CD14-positive monocyte (primary cell): ENCODE data around the gene WFDC1. TPM values are rescaled to one million over a fixed set of nuclear protein-coding genes. Genes with fewer than 3 reads are reported as not detected.

Source experiments
- DNase-seq, 3 donors: peaks; one replicate each; pipeline ENCODE4 v3.0.0-alpha.2; 2011 to 2022
- H2AFZ ChIP-seq: 2 replicates; pipeline ENCODE4 v1.6.0; 2012; ENCODE audit warnings: mild to moderate bottlenecking, low read depth, low read length, inconsistent platforms; ENCODE audit not compliant: insufficient read depth, poor library complexity, severe bottlenecking
- H3K27ac ChIP-seq, 2 donors: 1 replicate in 1 of 2; 2 replicates in 1 of 2; pipeline ENCODE4 v1.5.1; 2012 to 2013; ENCODE audit warnings: low read length in 2 of 2, control low read depth in 1 of 2, inconsistent platforms in 1 of 2, low read depth in 1 of 2, mild to moderate bottlenecking in 1 of 2
- H3K27me3 ChIP-seq, 2 donors: one replicate each; pipeline versions ENCODE4 v1.6.0 to v1.6.1; 2011 to 2013; ENCODE audit warnings: low read length in 2 of 2; ENCODE audit not compliant: control insufficient read depth in 2 of 2, insufficient read depth in 2 of 2
- H3K36me3 ChIP-seq, 2 donors: replicated peaks in 1 of 2; 1 replicate in 1 of 2; 2 replicates in 1 of 2; pipeline versions ENCODE4 v1.5.1 to v1.6.1; 2012 to 2013; ENCODE audit warnings: low read length in 2 of 2, control low read depth in 1 of 2, inconsistent platforms in 1 of 2, mild to moderate bottlenecking in 1 of 2; ENCODE audit not compliant: insufficient read depth in 2 of 2, control insufficient read depth in 1 of 2
- H3K4me1 ChIP-seq, 2 donors: 1 replicate in 1 of 2; 2 replicates in 1 of 2; pipeline versions ENCODE4 v1.5.1 to v1.6.1; 2012 to 2013; ENCODE audit warnings: low read length in 2 of 2, control low read depth in 1 of 2, inconsistent platforms in 1 of 2, mild to moderate bottlenecking in 1 of 2, moderate library complexity in 1 of 2; ENCODE audit not compliant: insufficient read depth in 2 of 2, control insufficient read depth in 1 of 2
- H3K4me2 ChIP-seq: replicated peaks from 2 replicates; pipeline ENCODE3; 2012; ENCODE audit warnings: low read length, moderate library complexity, mild to moderate bottlenecking; ENCODE audit not compliant: poor library complexity, severe bottlenecking; ENCODE audit errors: extremely low read depth
- H3K4me3 ChIP-seq, 3 experiments: fragments of 200-600 bp in 1 of 3; sonication (generic) in 1 of 3; replicated peaks in 1 of 3; 1 replicate in 2 of 3; 2 replicates in 1 of 3; pipeline ENCODE4 v1.5.1; 2011 to 2013; ENCODE audit warnings: low read length in 3 of 3, mild to moderate bottlenecking in 3 of 3, control low read depth in 2 of 3, low read depth in 2 of 3, inconsistent platforms in 1 of 3, moderate library complexity in 1 of 3
- H3K79me2 ChIP-seq: 2 replicates; pipeline ENCODE4 v1.6.0; 2012; ENCODE audit warnings: mild to moderate bottlenecking, control low read depth, inconsistent platforms, low read length, moderate library complexity; ENCODE audit not compliant: insufficient read depth
- H3K9ac ChIP-seq: 2 replicates; pipeline ENCODE4 v1.6.0; 2017; ENCODE audit warnings: low read length, mild to moderate bottlenecking; ENCODE audit not compliant: insufficient read depth, poor library complexity, severe bottlenecking
- H3K9me3 ChIP-seq, 2 donors: replicated peaks in 1 of 2; 1 replicate in 1 of 2; 2 replicates in 1 of 2; pipeline versions ENCODE4 v1.5.1 to v1.6.1; 2012 to 2013; ENCODE audit warnings: low read length in 2 of 2, control low read depth in 1 of 2; ENCODE audit not compliant: control insufficient read depth in 1 of 2, insufficient read depth in 1 of 2
- H4K20me1 ChIP-seq: 2 replicates; pipeline ENCODE4 v1.6.0; 2012; ENCODE audit warnings: mild to moderate bottlenecking, low read length, control low read depth, moderate library complexity; ENCODE audit not compliant: insufficient read depth
- H3K27ac Mint-ChIP-seq, 7 donors: one replicate each; pipeline ENCODE4 v1.8.0; 2020; ENCODE audit warnings: mild to moderate bottlenecking in 7 of 7, mixed read lengths in 7 of 7, moderate library complexity in 6 of 7, inconsistent platforms in 2 of 7
- H3K27me3 Mint-ChIP-seq, 3 donors: one replicate each; pipeline ENCODE4 v1.8.0; 2021 to 2022; ENCODE audit warnings: low read depth in 3 of 3, mild to moderate bottlenecking in 3 of 3, mixed read lengths in 3 of 3, moderate library complexity in 3 of 3, inconsistent platforms in 1 of 3
- H3K36me3 Mint-ChIP-seq, 2 donors: one replicate each; pipeline ENCODE4 v1.8.0; 2020; ENCODE audit warnings: mixed read lengths in 2 of 2, inconsistent platforms in 1 of 2, mild to moderate bottlenecking in 1 of 2
- H3K4me1 Mint-ChIP-seq: one replicate; pipeline ENCODE4 v1.8.0; 2020; ENCODE audit warnings: mild to moderate bottlenecking, mixed read lengths
- H3K4me3 Mint-ChIP-seq, 2 donors: one replicate each; pipeline ENCODE4 v1.8.0; 2020; ENCODE audit warnings: mild to moderate bottlenecking in 2 of 2, mixed read lengths in 2 of 2, moderate library complexity in 1 of 2
- H3K9me3 Mint-ChIP-seq, 7 donors: one replicate each; pipeline ENCODE4 v1.8.0; 2020 to 2022; ENCODE audit warnings: mixed read lengths in 7 of 7, mild to moderate bottlenecking in 6 of 7, moderate library complexity in 6 of 7, inconsistent platforms in 2 of 7
- CTCF ChIP-seq: fragments of 200-600 bp; IDR thresholded peaks from one replicate; pipeline ENCODE4 v1.8.0; 2022; ENCODE audit warnings: antibody characterized with exemption, mild to moderate bottlenecking
- WGBS: methylation state at CpG from one replicate; pipeline ENCODE4 v1.1.5; 2013; ENCODE audit warnings: missing lambda C conversion rate; ENCODE audit not compliant: insufficient coverage; 5-methylcytosine and 5-hydroxymethylcytosine counted together
- intact Hi-C, 2 donors: fragments of 100-400 bp; cut with micrococcal nuclease; formaldehyde crosslinking; loops; one replicate each; pipeline versions ENCODE4 v1.15.0 to v1.15.1; 2023
- polyA plus RNA-seq, 3 donors: library from polyadenylated mRNA; depleted of rRNA in 1 of 3; unstranded in 2 of 3; stranded (reverse) in 1 of 3; fragments of 300-500 nt in 2 of 3; fragments of >200 nt in 1 of 3; fragmentation: Illumina TruSeq in 2 of 3; gene quantifications; 1 replicate in 2 of 3; 2 replicates in 1 of 3; pipeline ENCODE4 v1.2.3, GENCODE V29; 2012 to 2021

The WFDC1 gene
- polyA plus RNA-seq, 3 donors, result not detected

DNA sequence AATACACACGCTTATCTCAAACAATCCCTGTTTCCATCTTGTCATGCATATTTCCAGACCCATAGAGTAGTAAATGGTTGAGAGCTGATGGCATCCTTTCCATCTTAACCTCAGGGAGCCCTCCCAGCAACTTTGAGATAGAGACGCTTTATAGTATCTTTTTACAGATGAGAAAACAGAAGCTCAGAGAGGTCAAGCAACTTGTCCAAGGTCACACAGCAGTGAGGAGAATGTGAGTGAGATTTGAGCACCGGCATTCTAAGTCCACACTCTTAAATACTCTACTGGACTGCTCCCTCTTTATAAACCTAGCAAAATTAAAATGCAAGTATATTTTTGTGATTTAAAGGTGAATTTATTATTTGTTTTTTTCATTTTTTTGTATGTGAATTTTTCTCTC lies 35.0 kb upstream of the WFDC1 start:
- Histone ChIP-seq H3K9ac (no peak overlapping the region), H3K4me2 (no peak overlapping the region), H3K27me3 (peaks cover 0 to 5% of the 10 kb centered on the region in 2 donors), H2AFZ (no peak overlapping the region), H3K4me1 (no peaks in the 10 kb centered on the region), H3K79me2 (no peaks in the 10 kb centered on the region), H3K27ac (no peak overlapping the region), H3K9me3 (peaks cover 0 to 3% of the 10 kb centered on the region in 2 donors), H3K4me3 (no peak overlapping the region), H4K20me1 (no peaks in the 10 kb centered on the region), H3K36me3 (no peaks in the 10 kb centered on the region)
- Mint-ChIP-seq H3K36me3 (no peaks in the 10 kb centered on the region), H3K4me1 (no peaks in the 10 kb centered on the region), H3K4me3 (no peak overlapping the region), H3K9me3 (peaks cover 3 to 21% (median 7%) of the 10 kb centered on the region in 7 donors), H3K27me3 (peaks cover 6 to 14% (median 10%) of the 10 kb centered on the region in 3 donors), H3K27ac (no peak overlapping the region)
- TF ChIP-seq CTCF, result no peak
- no peak for DNase-seq
- intact Hi-C loops, result no loop called here
- WGBS, result no CpG with 5 or more reads among the region's 3 CpGs

DNA sequence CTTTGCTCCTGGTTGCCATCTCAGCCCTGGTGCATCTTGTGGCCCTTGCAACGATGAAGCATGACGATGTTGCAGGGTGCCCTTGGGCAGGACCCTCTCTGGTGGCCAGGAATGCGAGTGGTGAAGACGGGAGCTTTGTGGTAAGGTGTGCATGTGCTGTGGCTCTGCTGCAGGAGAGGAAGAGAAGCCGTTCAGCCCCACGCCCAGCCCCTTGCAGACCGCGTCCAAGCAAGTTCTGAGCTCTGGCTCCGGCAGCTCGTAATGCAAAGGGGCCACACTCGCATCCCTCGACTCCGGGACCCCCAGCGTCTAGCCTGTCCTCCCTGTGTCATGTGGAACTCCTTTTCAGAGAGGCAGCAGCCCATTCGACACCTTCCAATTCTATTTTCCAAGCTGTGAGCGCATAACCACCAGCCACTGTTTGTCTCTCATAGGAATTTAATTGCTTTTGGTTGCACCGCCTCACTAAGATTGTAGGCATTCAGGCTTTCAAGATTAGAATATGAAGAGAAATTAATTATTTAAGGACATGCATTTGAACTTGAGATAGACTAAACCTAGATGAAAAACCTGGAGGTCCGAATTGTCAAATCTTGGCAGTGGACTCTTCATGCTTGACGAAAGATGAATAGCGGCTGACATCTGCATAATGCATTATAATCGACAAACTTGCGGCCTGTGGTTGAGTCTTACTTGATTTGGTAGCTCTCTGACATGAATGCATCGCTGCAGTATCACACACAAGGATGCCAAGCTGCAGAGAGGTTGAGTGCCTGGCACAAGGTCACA lies 33.7 kb upstream of the WFDC1 start:
- no peaks in the 10 kb centered on the region for H4K20me1 ChIP-seq
- Mint-ChIP-seq H3K9me3 (peaks cover 2 to 18% (median 5%) of the 10 kb centered on the region in 7 donors), H3K27ac (peak overlapping the region in 1 of 7 donors; percentile 41), H3K36me3 (no peaks in the 10 kb centered on the region), H3K4me3 (no peak overlapping the region), H3K27me3 (peaks cover 6 to 19% (median 10%) of the 10 kb centered on the region in 3 donors), H3K4me1 (no peaks in the 10 kb centered on the region)
- intact Hi-C loops, result no loop called here
- H3K4me1 ChIP-seq, result no peaks in the 10 kb centered on the region
- H3K9me3 ChIP-seq, result no peaks in the 10 kb centered on the region
- DNase-seq, result no peak
- H2AFZ ChIP-seq, result no peak overlapping the region
- no peak overlapping the region for H3K4me3 ChIP-seq
- WGBS, result 91% methylated on average over 15 of the region's 23 CpGs
- TF ChIP-seq CTCF, result no peak
- H3K27me3 ChIP-seq, result peaks cover 0 to 5% of the 10 kb centered on the region in 2 donors
- no peak overlapping the region for H3K27ac ChIP-seq
- no peak overlapping the region for H3K9ac ChIP-seq
- no peaks in the 10 kb centered on the region for H3K36me3 ChIP-seq
- no peaks in the 10 kb centered on the region for H3K79me2 ChIP-seq
- H3K4me2 ChIP-seq, result no peak overlapping the region
